HG03558 (cell line): ENCODE measurements around the gene ECT2L.

Experiments
- ATAC-seq: cut with Tn5 transposase; IDR thresholded peaks from one replicate; pipeline ENCODE4 v1.9.1; 2021; ENCODE audit warnings: moderate number of reproducible peaks; ENCODE audit not compliant: unreplicated experiment; ENCODE audit errors: extremely low read depth

Gene ECT2L

GRCh38 chr6:138803861-138804260 is 8.0 kb downstream of the ECT2L start:
- no peak for ATAC-seq

GRCh38 chr6:138805016-138805765 is 9.3 kb downstream of the ECT2L start:
- no peak for ATAC-seq

GRCh38 chr6:138806889-138807288 is 11.0 kb downstream of the ECT2L start:
- ATAC-seq = no peak

GRCh38 chr6:138809677-138810076 is 13.8 kb downstream of the ECT2L start:
- ATAC-seq = no peak

- ATAC-seq = no peak
These were observed 16.0 kb downstream of the ECT2L start for GRCh38 chr6:138811866-138812265.

GRCh38 chr6:138814179-138814834 is 18.4 kb downstream of the ECT2L start:
- ATAC-seq = no peak

GRCh38 chr6:138815221-138815620 is 19.3 kb downstream of the ECT2L start:
- no peak for ATAC-seq

- peak; percentile 55 for ATAC-seq
These were observed 20.1 kb downstream of the ECT2L start for GRCh38 chr6:138815797-138816528.

GRCh38 chr6:138817799-138818198 is 21.9 kb downstream of the ECT2L start:
- ATAC-seq = no peak

- no peak for ATAC-seq
These were observed 22.8 kb downstream of the ECT2L start for GRCh38 chr6:138818496-138819194.

- no peak for ATAC-seq
These were observed 25.6 kb downstream of the ECT2L start for GRCh38 chr6:138821519-138821918.

GRCh38 chr6:138824482-138825144 is 28.7 kb downstream of the ECT2L start:
- ATAC-seq = no peak

GRCh38 chr6:138830248-138830647 is 34.4 kb downstream of the ECT2L start:
- ATAC-seq = no peak

GRCh38 chr6:138832182-138832581 is 36.3 kb downstream of the ECT2L start:
- no peak for ATAC-seq

GRCh38 chr6:138833816-138834539 is 38.1 kb downstream of the ECT2L start:
- ATAC-seq = no peak

GRCh38 chr6:138837246-138837645 is 41.4 kb downstream of the ECT2L start:
- ATAC-seq = no peak

GRCh38 chr6:138844192-138844591 is 48.3 kb downstream of the ECT2L start:
- no peak for ATAC-seq

GRCh38 chr6:138847884-138848283 is 52.0 kb downstream of the ECT2L start:
- ATAC-seq = no peak

- no peak for ATAC-seq
These were observed 52.6 kb downstream of the ECT2L start for GRCh38 chr6:138848461-138848860.
